SU-DHL-6 (cell line): ENCODE results near the gene CGB8.

Experiments used
- EZH2phosphoT487 ChIP-seq: fragments of 200-600 bp; sonication (generic), shearing (Covaris generic); conservative IDR thresholded peaks from 2 replicates; pipeline ENCODE4 v1.6.1; 2018; ENCODE audit warnings: mild to moderate bottlenecking, antibody characterized with exemption, low read length, moderate library complexity, mixed read lengths
- TF ChIP-seq, protein P1 (sequence below): fragments of 200-600 bp; sonication (generic); IDR thresholded peaks from one replicate; pipeline ENCODE4 v1.5.1; 2017; ENCODE audit warnings: antibody characterized with exemption, mild to moderate bottlenecking, low read length, moderate library complexity; ENCODE audit not compliant: insufficient read depth, poor library complexity, severe bottlenecking

DNA sequence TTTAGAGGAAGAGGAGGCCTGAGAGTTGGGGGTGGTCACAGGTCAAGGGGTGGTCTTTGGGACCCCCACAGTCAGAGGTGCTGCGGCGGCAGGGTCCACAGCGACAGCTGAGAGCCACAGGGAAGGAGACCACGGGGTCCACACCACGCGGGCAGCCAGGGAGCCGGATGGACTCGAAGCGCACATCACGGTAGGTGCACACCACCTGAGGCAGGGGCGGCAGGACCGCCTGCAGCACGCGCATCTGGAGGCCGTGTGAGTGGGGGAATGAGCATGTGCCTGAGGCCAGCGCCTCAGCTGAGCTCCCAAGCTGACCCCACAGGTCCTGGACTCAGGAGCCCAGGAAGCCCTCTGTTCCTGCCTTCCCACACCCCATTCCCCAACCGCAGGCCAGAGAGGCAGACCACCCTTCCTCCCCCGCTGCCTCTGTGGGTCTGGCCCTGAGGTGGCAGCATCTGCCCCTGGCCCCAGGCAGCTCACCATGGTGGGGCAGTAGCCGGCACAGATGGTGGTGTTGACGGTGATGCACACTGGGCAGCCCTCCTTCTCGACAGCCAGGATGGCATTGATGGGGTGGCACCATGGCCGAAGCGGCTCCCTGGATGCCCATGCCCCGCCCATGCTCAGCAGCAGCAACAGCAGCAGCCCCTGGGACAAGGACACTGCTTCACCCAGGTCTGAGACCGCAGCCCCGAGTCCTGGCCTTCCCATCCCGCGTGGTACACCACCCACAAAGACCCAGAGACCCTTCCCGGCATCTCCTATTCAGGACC is 32.7 kb downstream of the CGB8 start:
- TF ChIP-seq, protein P1, sequence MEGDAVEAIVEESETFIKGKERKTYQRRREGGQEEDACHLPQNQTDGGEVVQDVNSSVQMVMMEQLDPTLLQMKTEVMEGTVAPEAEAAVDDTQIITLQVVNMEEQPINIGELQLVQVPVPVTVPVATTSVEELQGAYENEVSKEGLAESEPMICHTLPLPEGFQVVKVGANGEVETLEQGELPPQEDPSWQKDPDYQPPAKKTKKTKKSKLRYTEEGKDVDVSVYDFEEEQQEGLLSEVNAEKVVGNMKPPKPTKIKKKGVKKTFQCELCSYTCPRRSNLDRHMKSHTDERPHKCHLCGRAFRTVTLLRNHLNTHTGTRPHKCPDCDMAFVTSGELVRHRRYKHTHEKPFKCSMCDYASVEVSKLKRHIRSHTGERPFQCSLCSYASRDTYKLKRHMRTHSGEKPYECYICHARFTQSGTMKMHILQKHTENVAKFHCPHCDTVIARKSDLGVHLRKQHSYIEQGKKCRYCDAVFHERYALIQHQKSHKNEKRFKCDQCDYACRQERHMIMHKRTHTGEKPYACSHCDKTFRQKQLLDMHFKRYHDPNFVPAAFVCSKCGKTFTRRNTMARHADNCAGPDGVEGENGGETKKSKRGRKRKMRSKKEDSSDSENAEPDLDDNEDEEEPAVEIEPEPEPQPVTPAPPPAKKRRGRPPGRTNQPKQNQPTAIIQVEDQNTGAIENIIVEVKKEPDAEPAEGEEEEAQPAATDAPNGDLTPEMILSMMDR, result no peak
- no peak for TF ChIP-seq EZH2phosphoT487
